Right renal cortex interstitium (tissue), 3 donors: ENCODE results near the gene DCAF17. TPM values are rescaled to one million over a fixed set of nuclear protein-coding genes. Genes with fewer than 3 reads are reported as not detected.
A peak's percentile ranks its signal among the peaks of the same experiment; 100 is the strongest.

Experiments
- DNase-seq, 3 donors: peaks; one replicate each; pipeline ENCODE4 v3.0.0-alpha.2; 2013; ENCODE audit warnings: low read depth in 3 of 3, low spot score in 2 of 3
- polyA plus RNA-seq, 3 donors: library from polyadenylated mRNA; unstranded; fragments of 120-200 nt; gene quantifications; one replicate each; pipeline ENCODE4 v1.2.1, GENCODE V29; 2013; ENCODE audit not compliant: insufficient read length in 3 of 3

Gene DCAF17
- 10 to 100 TPM; 22.7 to 24.0 (median 23.1) TPM for polyA plus RNA-seq

DNA sequence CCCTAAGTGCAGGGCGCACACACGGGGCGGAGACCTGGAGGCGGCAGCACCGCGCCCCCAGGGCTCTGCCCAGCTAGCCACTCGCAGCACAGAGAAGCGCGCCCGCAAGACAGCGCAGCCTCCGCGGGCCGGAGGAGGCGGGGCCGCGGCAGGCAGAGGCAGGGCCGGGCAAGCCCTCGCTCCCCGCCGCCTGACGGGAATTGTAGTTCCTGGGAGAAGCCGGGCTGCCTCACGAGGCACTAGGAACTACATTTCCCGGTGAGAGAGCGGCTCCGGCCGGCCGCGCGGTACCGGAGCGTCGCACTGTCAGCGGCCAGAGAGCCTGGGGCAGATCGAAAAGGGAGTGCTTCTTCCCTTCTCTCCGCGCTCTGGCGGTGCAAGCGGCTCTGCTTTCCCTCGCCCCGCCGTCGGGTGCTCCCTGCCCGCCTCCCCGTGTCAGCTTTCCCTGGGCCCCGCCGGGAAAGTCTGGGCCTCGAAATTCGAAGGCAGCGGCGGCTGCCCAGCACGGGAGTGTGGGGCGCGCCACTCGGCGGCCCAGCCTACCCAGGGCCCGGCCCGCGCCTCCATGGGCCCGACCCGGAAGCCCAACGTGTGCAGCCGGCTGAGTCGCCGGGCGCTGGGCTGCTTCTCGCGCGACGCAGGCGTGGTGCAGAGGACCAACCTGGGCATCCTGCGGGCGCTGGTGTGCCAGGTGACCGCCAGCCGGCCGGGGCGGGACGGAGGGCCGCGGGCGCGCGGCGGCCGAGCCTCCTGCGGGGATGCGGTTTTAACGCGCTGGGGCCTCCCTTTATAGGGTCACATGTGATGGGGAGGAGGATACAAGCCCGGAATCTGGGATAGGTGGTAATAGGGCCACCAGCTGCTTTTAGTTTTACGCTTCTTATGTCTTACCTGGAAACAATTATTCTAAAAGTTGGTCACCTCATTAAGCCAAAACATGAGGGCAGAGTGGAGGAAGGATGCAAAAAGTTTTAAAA is at the start of gene DCAF17:
Gene DCAF17 (plus strand): TSS at position 214 of the 977 bp plus-strand sequence. CDS start 352 bp downstream, at position 566.
- DNase-seq = peak; percentile 76 to 92 (median 86)

DNA sequence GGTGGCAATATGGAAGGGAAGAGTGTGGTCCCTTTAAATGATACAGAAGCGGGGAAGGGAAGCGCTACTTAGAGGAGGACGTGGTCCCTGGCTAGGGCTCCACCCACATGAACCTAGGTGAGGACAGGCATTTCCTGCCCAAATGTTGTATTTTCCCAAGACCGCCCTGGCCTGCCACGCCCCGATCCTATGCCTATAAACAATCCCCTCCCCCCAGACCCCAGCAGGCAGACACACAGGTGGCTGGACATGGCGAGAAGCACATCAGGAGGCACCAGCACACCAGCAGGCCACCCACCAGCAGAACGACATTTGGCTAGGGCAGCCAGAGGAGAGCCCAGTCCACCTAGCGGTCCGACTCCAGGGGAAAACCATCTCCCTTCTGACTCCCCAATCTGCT is 47.4 kb upstream of the DCAF17 start:
- no peak for DNase-seq

- DNase-seq = no peak
Measured at GRCh38 chr2:171387052-171387451, 47.0 kb upstream of the DCAF17 start.

GRCh38 chr2:171389325-171389724 is 44.7 kb upstream of the DCAF17 start:
- no peak for DNase-seq

- DNase-seq = no peak
Measured at GRCh38 chr2:171389780-171390179, 44.2 kb upstream of the DCAF17 start.

- no peak for DNase-seq
Measured at GRCh38 chr2:171390941-171391516, 43.0 kb upstream of the DCAF17 start.

- no peak for DNase-seq
Measured at GRCh38 chr2:171391532-171391931, 42.5 kb upstream of the DCAF17 start.

DNA sequence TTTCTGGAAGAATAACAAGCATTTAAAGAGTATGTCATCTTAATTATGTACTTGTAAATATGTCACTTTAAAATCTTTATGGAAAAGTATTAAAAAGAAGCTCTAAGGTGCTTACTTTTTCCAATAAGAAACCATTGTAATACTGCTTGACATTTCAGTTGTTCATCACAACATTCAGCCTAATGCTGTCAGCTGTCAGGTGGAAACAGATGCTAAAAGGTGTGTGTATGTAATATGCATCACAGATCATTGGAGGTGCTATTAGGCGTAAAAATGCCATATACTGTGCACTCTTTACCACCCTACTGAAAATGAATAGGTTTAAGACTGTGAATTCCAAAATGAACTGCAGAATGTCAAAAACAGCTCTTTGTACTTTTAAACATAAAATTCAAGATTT is 40.5 kb upstream of the DCAF17 start:
- no peak for DNase-seq

DNA sequence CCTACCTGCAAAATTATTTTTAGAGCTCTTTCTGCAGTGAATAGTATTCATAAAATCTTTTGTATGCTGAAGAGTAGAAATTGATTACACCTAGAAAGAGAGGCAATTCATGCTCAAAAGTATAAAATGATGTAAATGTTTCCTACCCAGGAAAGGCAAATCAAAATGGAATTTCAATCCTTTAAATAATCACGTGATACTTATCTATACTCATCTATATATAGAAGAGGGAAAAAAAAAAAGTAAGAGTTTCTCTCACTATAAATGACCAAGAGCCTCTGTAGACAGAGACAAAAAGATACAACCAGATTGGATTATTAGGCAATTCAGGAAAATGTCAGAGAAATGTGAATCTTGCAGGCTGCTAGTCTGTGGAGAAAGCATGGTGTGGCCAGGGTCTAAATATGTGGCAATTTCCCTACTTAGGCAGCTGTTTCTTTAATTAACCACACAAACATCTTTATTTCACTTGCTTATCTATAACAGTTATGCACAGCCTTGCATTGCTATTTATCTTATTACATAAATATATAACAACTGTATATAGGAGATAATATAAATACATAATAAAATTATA is 39.8 kb upstream of the DCAF17 start:
- DNase-seq = no peak

DNA sequence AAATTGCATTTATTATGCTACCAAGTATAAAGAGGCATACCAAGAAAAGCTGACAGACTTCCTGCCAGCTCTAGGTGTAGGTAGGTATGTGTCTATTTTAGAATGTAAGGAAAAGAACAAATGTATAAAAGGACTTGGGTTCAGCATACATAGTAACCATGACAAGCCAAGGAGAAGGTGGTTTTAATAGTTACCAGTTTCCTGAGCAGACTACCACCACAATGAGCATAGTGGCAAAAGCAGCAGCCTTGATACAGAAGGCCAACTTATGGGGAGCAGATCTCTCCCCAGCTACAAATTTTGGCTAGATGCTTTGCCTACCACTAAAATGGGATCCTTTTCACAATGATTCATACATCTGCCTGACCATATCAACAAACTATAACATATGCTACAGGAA is 34.7 kb upstream of the DCAF17 start:
- DNase-seq = no peak

DNA sequence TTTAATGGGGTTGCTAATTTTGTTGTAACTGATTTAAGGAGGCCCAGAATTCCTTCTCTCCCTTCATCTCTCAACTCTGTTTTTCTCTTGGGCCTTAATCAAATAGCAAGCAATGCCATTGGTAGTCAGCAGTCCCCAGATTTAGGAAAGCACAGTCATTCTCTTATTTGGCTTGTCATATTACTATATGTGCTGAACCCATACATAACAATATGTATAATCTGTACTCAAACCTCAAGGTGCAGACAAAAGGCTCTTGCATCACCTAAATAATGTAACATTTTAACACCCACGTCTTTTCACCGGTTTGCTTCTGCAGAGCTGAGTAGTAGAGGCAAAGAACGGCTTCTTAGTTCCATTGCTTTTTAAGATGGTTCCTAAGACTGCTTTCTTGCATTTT is 33.6 kb upstream of the DCAF17 start:
- no peak for DNase-seq

DNA sequence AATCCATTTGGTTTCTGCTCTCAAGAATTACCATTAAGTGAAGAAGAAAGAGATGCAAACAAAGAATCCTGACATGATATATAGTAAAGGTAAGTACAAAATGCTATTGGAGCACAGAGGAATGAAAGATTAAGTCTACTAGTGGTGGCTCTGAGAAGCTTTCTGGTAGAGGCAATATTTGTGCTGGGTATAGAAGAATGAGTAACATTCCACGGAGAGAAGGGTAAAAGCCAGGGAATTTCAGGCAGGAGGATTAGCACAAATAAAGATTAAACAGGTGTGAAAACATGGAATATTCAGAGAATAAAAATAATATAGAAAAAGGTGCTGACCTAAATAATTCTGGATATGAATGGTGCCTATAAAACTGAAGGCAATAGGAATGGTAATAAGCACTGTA is 32.1 kb upstream of the DCAF17 start:
- DNase-seq = no peak

DNA sequence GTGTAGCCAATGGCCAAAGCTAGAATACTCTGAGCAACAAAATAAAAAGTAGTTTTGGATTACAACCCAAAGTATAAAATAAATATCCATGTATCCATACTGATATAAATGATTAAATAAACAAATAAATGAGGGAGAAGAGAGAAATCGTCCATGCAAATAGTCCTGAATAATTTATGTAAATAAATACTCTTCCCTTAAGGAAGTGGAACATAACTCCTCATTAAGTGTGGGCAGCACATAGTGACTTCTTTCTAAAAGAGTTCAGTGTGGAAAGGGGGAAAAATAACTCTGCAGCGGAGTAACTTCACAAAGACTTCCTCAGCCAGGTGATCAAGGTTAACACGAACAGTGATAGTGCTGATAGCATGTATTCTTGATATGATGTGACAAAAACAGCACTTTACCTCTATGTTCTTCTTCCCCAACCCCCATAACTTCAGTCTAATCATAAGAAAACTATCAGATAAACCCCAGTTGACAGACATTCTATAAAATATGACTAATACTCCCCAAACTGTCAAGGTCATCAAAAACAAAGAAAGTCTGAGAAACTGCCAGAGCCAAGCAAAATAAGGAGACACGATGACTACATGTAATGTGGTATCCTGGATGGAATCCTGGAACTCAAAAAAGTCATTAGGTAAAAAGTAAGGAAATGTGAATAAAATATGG is 31.0 kb upstream of the DCAF17 start:
- no peak for DNase-seq

GRCh38 chr2:171404261-171404660 is 29.8 kb upstream of the DCAF17 start:
- no peak for DNase-seq

GRCh38 chr2:171404719-171405118 is 29.3 kb upstream of the DCAF17 start:
- DNase-seq = no peak

DNA sequence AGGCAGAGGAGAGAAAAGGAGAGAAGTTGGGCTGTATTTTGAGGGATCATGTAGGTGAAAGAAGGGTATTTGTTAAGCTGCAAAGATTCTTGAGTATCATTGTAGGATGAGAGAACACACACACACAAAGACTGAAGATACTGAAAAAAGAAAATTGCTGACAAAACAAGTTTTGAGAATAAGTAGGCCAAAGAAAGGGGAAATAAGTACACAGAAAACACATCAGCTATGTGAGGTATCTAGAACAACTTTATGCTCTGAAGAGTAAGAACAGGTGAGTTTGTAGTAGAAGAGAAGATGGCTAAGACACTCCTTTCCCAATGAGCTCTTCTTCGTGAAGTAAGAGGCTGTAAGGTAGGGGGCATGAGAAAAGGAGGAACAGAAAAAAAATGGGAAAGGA is 28.5 kb upstream of the DCAF17 start:
- DNase-seq = no peak

DNA sequence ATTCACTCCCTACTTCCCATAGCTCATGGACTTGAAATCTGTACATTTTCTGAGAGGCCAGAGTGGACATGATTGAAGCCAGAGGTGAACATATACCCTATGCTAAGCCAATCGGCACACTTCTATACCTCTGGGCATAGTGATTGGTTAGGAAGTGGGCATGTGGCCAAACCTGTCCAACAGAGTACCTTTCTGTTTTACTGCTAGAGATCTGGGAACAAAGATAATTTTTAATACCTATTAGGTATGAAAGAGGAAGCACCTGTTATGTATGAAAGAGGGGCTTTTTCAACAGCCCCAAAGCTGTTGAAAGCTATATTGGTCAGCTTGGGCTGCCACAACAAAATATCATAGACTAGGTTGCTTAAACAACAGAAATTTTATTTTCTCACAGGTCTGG is 28.0 kb upstream of the DCAF17 start:
- no peak for DNase-seq

- DNase-seq = no peak
Measured at GRCh38 chr2:171407030-171407675, 26.9 kb upstream of the DCAF17 start.

GRCh38 chr2:171407676-171408044 is 26.4 kb upstream of the DCAF17 start:
- DNase-seq = no peak

DNA sequence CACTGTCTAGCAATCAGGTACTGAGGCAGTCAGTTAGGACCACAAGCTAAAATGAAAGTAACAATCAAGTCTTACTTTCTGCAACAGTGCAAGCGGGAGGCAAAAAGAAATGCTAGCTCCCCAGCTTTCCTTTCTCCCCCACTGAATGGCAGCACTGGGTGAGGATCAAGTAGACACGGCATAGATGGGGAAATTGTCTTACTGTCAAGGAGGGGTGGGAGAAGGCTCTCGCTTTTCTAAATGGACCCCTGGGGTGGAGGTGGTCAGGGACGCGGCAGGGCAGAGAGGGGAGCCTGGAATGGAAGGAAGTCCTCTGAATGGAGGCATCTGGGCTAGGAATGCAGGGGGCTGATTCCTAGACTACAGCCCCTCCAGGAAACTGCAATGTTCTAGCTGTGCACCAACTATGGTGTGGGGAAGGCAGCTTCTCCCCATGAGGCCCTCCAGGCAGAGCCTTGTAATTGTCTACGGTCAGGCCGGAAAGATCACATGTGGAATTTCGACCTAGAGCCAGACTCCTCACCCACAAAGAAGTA is 24.5 kb upstream of the DCAF17 start:
- no peak for DNase-seq
